Stimulated activated effector memory CD8-positive, alpha-beta T cell treated with anti-CD3 and anti-CD28 coated beads, Interleukin-12 subunit alpha, Interleukin-12 subunit beta, amount 100 ng/mL, for 72 hours (primary cell): ENCODE data around the gene UGDH.
"Not testable (repeated sequence)": the region's sequence is repeated elsewhere in the genome, so short reads cannot be mapped to it uniquely, and the experiment has no call there.

ENCODE experiments used
- ATAC-seq: fragments of 150-1000 bp; cut with Tn5 transposase; 2 replicates; pipeline ENCODE4 v1.10.0; 2021
- DNase-seq, 2 donors: peaks; one replicate each; pipeline ENCODE4 v3.0.0; 2021 to 2022; ENCODE audit warnings: low spot score in 2 of 2
- H3K27ac Mint-ChIP-seq: one replicate; pipeline ENCODE4 v1.8.0; 2022; ENCODE audit warnings: mild to moderate bottlenecking, mixed read lengths
- H3K36me3 Mint-ChIP-seq: one replicate; pipeline ENCODE4 v1.8.0; 2022; ENCODE audit warnings: mild to moderate bottlenecking, mixed read lengths
- H3K4me1 Mint-ChIP-seq: one replicate; pipeline ENCODE4 v1.8.0; 2022; ENCODE audit warnings: mixed read lengths
- H3K4me3 Mint-ChIP-seq: one replicate; pipeline ENCODE4 v1.8.0; 2022; ENCODE audit warnings: mild to moderate bottlenecking, mixed read lengths
- H3K9me3 Mint-ChIP-seq: one replicate; pipeline ENCODE4 v1.8.0; 2022; ENCODE audit warnings: mixed read lengths

Gene UGDH

GRCh38 chr4:39516407-39516966, 10.8 kb downstream of the UGDH start:
- no peaks in the 10 kb centered on the region for H3K9me3 Mint-ChIP-seq
- no peak for DNase-seq
- H3K4me3 Mint-ChIP-seq: no peak overlapping the region
- no peaks in the 10 kb centered on the region for H3K4me1 Mint-ChIP-seq
- peaks cover 64% of the 10 kb centered on the region for H3K36me3 Mint-ChIP-seq
- no peak overlapping the region for H3K27ac Mint-ChIP-seq
- ATAC-seq: no peak

DNA sequence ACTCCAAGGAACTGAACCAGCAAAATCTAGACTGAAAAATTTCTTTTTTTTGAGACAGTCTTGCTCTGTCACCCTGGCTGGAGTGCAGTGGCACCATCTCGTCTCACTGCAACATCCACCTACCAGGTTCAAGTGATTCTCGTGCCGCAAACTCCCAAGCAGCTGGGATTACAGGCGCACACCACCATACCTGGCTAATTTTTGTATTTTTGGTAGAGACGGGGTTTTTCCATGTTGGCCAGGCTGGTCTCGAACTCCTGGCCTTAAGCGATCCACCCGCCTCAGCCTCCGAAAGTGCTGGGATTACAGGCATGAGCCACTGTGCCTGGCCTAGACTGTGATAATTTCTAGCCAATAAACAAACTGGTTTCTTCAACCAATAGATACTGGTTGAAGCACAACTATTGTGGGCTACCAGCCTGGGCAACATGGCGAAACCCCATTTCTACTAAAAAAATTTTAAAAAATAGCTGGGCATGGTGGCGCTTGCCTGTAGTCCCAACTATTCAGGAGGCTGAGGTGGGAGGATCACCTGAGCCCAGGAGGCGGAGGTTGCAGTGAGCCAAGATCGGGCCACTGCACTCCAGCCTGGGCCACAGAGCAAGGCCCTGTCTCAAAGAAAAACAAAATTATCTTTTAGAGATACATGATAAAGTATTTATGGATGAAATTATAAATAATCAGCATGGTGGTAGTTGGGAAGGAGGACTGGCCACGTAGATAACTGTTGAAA, 11.4 kb downstream of the UGDH start:
- ATAC-seq, H3K9me3 Mint-ChIP-seq, H3K4me3 Mint-ChIP-seq, DNase-seq, H3K4me1 Mint-ChIP-seq, H3K27ac Mint-ChIP-seq: not testable (repeated sequence)
- H3K36me3 Mint-ChIP-seq: peaks cover 64% of the 10 kb centered on the region

- peaks cover 64% of the 10 kb centered on the region for H3K36me3 Mint-ChIP-seq
- H3K4me3 Mint-ChIP-seq: no peak overlapping the region
- H3K27ac Mint-ChIP-seq: no peak overlapping the region
- DNase-seq (no peak), ATAC-seq (no peak)
- no peaks in the 10 kb centered on the region for H3K4me1 Mint-ChIP-seq
- no peaks in the 10 kb centered on the region for H3K9me3 Mint-ChIP-seq
Measured at GRCh38 chr4:39514888-39515401, 12.3 kb downstream of the UGDH start.

DNA sequence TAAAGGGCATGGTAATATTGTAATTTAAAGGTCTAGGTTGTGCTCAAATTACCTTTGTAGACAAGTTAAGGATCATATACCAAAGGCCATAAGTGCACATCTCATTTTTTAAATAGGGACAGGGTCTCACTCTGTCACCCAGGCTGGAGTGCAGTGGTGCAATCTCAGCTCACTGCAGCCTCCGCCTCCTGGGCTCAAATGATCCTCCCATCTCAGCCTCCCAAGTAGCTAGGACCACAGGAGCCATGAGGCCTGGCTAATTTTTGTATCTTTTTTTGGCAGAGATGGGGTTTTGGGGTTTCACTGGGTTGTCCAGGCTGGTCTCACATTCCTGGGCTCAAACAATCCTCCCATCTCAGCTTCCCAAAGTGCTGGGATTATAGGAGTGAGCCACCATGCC, 13.0 kb downstream of the UGDH start:
- not testable (repeated sequence) for ATAC-seq, H3K4me1 Mint-ChIP-seq, DNase-seq, H3K27ac Mint-ChIP-seq, H3K4me3 Mint-ChIP-seq, H3K9me3 Mint-ChIP-seq
- H3K36me3 Mint-ChIP-seq: peaks cover 65% of the 10 kb centered on the region

DNA sequence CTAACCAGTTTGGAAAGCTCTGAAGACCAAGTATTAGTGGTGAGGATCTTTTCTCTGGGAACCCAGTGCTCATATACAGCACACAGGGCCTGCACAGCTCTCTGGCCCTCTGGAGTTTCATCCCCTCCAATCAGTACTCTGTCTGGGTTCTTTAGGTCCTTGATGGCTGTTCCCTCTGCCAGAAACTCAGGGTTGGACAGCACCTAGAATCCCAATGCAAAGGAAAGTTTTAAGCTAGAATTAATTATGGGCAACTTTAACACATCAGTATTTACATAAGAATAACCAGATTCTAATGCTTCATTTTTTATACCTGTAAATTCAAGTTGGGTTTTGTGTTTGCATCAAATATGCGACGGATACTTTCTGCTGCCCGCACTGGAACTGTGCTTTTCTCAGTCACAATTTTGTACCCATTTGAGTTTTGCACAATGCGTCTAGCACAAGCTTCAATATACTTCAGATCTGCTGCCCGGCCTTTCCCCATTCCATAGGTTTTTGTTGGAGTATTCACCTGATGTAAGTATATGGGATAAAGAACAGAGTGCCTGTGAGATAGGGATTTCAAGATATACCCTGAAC, 16.8 kb downstream of the UGDH start:
- no peak for DNase-seq
- H3K4me1 Mint-ChIP-seq: no peaks in the 10 kb centered on the region
- H3K4me3 Mint-ChIP-seq: no peak overlapping the region
- H3K36me3 Mint-ChIP-seq: peaks cover 85% of the 10 kb centered on the region
- H3K27ac Mint-ChIP-seq: no peak overlapping the region
- no peaks in the 10 kb centered on the region for H3K9me3 Mint-ChIP-seq
- ATAC-seq: no peak

GRCh38 chr4:39505581-39505980, 21.7 kb downstream of the UGDH start:
- H3K4me3 Mint-ChIP-seq: no peak overlapping the region
- no peak for ATAC-seq
- DNase-seq: no peak
- H3K27ac Mint-ChIP-seq: no peak overlapping the region
- H3K9me3 Mint-ChIP-seq: no peaks in the 10 kb centered on the region
- no peaks in the 10 kb centered on the region for H3K4me1 Mint-ChIP-seq
- peaks cover 98% of the 10 kb centered on the region for H3K36me3 Mint-ChIP-seq

GRCh38 chr4:39504538-39504937, 22.7 kb downstream of the UGDH start:
- ATAC-seq (no peak), DNase-seq (no peak)
- no peak overlapping the region for H3K4me3 Mint-ChIP-seq
- no peaks in the 10 kb centered on the region for H3K9me3 Mint-ChIP-seq
- no peaks in the 10 kb centered on the region for H3K4me1 Mint-ChIP-seq
- H3K27ac Mint-ChIP-seq: peak overlapping the region; percentile 20
- peaks cover 98% of the 10 kb centered on the region for H3K36me3 Mint-ChIP-seq

DNA sequence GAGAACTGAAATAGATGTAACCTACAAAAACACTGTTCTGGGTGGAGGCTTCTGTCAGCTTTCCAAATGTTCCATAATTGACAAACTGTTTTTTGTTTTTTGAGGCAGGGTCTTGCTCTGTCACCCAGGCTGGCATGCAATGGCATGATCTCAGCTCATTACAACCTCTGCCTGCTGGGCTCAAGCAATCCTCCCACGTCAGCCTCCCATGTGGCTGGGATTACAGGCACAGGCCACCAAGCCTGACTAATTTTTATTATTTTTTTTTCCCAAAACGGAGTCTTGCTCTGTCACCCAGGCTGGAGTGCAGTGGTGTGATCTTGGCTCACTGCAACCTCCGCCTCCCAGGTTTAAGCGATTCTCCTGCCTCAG, 24.6 kb downstream of the UGDH start:
- H3K36me3 Mint-ChIP-seq: peaks cover 96% of the 10 kb centered on the region
- not testable (repeated sequence) for H3K9me3 Mint-ChIP-seq, ATAC-seq, H3K4me1 Mint-ChIP-seq, H3K27ac Mint-ChIP-seq, DNase-seq, H3K4me3 Mint-ChIP-seq

- H3K27ac Mint-ChIP-seq: no peak overlapping the region
- no peaks in the 10 kb centered on the region for H3K9me3 Mint-ChIP-seq
- H3K4me1 Mint-ChIP-seq: no peaks in the 10 kb centered on the region
- ATAC-seq: no peak
- DNase-seq: no peak
- H3K36me3 Mint-ChIP-seq: peaks cover 91% of the 10 kb centered on the region
- H3K4me3 Mint-ChIP-seq: no peak overlapping the region
Measured at GRCh38 chr4:39502019-39502663, 25.1 kb downstream of the UGDH start.

DNA sequence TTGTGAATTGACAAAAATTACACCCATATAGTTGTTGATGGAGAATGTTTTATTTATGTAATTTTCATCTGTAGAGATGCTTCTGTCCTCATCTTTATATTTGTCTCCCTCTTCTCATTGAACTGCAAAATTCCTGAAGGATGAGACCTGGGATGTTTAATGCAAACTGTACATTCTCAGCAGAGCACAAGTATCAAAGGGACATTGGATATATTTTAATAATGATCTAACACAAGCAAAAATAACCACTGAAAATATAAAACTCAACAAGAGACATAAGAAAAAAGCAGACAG, 28.6 kb downstream of the UGDH start:
- ATAC-seq: no peak
- Mint-ChIP-seq H3K9me3 (no peaks in the 10 kb centered on the region), H3K36me3 (peaks cover 58% of the 10 kb centered on the region), H3K4me3 (no peak overlapping the region), H3K4me1 (no peaks in the 10 kb centered on the region), H3K27ac (no peak overlapping the region)
- no peak for DNase-seq

DNA sequence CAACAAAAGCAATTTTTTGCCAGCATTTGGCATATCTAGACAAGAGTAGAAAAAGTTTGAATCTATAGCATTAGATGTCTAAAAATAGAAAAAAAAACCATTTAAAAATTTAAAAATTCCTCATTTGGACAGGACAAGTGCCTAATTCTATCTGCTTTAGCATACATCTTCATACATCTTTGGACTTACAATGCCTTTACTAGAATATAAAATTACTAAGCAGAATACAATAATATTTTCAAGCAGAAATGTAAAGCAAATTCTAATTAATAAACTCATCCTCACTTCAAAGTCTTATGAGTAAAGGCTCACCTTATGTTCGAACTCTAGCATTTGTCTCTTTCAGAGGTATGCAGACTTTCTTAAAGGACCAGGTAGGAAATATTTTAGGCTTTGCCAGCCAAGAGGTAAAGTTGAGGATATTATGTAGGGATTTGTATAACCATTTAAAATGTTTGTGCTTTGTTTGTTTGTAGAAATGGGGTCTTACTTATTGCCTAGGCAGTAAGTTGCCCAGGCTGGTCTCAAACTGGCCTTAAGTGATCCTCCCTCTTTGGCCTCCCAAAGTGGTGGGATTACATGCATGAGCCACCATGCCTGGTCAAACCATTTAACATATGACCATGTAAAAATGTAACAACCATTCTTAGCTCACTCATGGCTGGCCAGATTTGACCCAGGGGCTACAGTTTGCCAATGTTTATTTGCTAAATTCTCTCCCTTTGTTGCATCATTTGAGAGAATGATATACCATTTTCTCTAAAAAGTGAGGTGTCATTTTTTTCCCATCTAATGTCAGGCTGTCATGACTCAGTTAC, 29.1 kb downstream of the UGDH start:
- H3K4me3 Mint-ChIP-seq: no peak overlapping the region
- DNase-seq (no peak), ATAC-seq (no peak)
- H3K4me1 Mint-ChIP-seq: no peaks in the 10 kb centered on the region
- H3K9me3 Mint-ChIP-seq: no peaks in the 10 kb centered on the region
- peaks cover 52% of the 10 kb centered on the region for H3K36me3 Mint-ChIP-seq
- no peak overlapping the region for H3K27ac Mint-ChIP-seq

DNA sequence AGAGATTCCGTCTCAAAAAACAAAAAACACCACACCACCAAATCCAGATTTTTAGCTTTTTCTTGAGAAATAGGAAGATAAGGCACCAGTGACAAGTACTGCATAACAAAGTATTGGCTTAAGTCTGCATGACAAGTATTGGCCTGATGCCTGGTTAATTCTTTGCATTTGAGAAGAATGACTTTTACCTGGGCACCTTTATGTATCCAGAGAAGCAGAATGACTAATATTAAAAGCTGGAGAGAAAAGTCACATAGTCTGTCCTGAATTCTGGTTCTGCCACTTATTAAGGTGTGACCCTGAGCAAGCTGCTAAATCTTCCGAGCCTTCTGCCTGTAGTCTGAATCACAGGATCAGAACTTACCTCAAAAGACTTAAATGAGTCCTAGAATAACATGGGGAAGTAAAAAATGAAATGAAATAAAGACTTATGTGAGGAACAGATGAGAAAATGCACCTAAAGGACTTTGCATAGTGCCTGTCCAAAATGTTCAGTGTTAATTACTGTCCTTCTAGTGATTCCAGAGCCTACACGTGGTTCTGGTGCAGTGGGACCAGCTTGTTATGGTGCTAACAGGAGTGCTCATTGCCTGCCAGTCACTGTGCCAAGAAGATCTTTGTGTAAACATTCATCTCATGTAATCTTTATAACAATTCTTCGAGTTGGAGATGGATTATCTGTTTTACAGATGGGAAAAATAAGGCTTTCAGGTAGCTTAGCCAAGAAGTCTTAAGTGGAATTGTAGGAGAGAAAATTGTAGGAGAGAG, 31.6 kb downstream of the UGDH start:
- no peak overlapping the region for H3K27ac Mint-ChIP-seq
- no peak for ATAC-seq
- no peak overlapping the region for H3K4me3 Mint-ChIP-seq
- no peaks in the 10 kb centered on the region for H3K9me3 Mint-ChIP-seq
- DNase-seq: no peak
- H3K4me1 Mint-ChIP-seq: no peaks in the 10 kb centered on the region
- peaks cover 27% of the 10 kb centered on the region for H3K36me3 Mint-ChIP-seq

DNA sequence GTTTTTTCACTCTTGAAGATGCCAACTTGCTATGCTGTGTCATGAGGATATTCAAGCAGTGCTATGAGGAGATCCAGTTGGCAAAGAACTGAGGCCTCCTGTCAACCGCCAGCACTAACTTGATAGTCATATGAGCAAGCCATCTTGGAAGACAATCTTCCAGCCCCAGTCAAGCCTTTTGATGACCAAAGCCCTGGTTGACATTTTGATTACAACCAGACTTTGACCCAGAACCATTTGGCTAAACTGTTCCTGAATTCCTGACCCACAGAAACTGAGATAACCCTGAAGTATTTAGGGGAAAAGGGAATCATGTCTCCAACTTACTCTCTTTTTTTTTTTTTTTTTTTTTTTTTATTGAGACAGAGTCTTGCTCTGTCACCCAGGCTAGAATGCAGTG, 32.9 kb downstream of the UGDH start:
- Mint-ChIP-seq H3K36me3 (peaks cover 14% of the 10 kb centered on the region), H3K27ac (no peak overlapping the region), H3K4me1 (no peaks in the 10 kb centered on the region), H3K9me3 (no peaks in the 10 kb centered on the region), H3K4me3 (no peak overlapping the region)
- ATAC-seq: no peak
- DNase-seq: no peak

DNA sequence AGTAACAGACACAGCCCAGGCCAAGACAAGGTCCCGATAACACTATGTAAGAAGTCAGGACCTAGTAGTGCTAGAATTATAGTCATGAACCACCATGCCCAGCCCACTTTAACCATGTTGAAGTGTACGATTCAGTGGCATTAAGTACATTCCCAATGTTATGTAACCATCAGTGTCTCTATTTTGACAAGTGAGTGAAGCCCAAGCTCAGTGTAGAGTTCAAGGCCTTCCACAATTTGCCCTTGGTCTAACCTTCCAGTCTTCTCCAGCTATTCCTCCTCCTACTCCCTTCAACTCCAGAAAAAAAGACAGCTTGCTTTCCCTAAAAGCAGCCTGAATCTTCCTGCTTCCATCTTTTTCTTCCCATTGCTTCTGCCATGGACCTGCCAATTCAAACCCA, 36.9 kb downstream of the UGDH start:
- no peaks in the 10 kb centered on the region for H3K9me3 Mint-ChIP-seq
- H3K4me1 Mint-ChIP-seq: no peaks in the 10 kb centered on the region
- H3K4me3 Mint-ChIP-seq: no peak overlapping the region
- ATAC-seq: no peak
- no peak overlapping the region for H3K27ac Mint-ChIP-seq
- DNase-seq: no peak
- H3K36me3 Mint-ChIP-seq: no peaks in the 10 kb centered on the region
